Hepatocyte (in vitro differentiated cells): ENCODE data around the gene IL36G. TPM values are rescaled to one million over a fixed set of nuclear protein-coding genes. Genes with fewer than 3 reads are reported as not detected.
"Not testable (repeated sequence)": the region's sequence is repeated elsewhere in the genome, so short reads cannot be mapped to it uniquely, and the experiment has no call there.

ENCODE experiments used
- DNase-seq: peaks from one replicate; pipeline ENCODE4 v3.0.0-alpha.2; 2016; ENCODE audit warnings: low spot score
- H2AFZ ChIP-seq: fragments of 200-600 bp; sonication (generic); 2 replicates; pipeline ENCODE4 v1.6.0; 2016; ENCODE audit warnings: antibody characterized with exemption, mild to moderate bottlenecking
- H3K27ac ChIP-seq: fragments of 200-600 bp; sonication (generic); 2 replicates; pipeline ENCODE4 v1.5.1; 2016; ENCODE audit warnings: mild to moderate bottlenecking
- H3K27me3 ChIP-seq: fragments of 200-600 bp; sonication (generic); 2 replicates; pipeline ENCODE4 v1.6.1; 2016
- H3K36me3 ChIP-seq: fragments of 200-600 bp; sonication (generic); replicated peaks from 2 replicates; pipeline ENCODE4 v1.5.1; 2016; ENCODE audit warnings: low read depth; ENCODE audit not compliant: insufficient read depth
- H3K4me1 ChIP-seq: fragments of 200-600 bp; sonication (generic); 2 replicates; pipeline ENCODE4 v1.5.1; 2016; ENCODE audit warnings: mild to moderate bottlenecking, moderate library complexity; ENCODE audit not compliant: insufficient read depth
- H3K4me2 ChIP-seq: fragments of 200-600 bp; sonication (generic); 2 replicates; pipeline ENCODE4 v1.6.0; 2016
- H3K4me3 ChIP-seq: fragments of 200-600 bp; sonication (generic); 2 replicates; pipeline ENCODE4 v1.5.1; 2016; ENCODE audit warnings: mild to moderate bottlenecking
- H3K79me2 ChIP-seq: fragments of 200-600 bp; sonication (generic); 2 replicates; pipeline ENCODE4 v1.6.0; 2017; ENCODE audit warnings: mild to moderate bottlenecking
- H3K9me2 ChIP-seq: fragments of 200-600 bp; sonication (generic); replicated peaks from 2 replicates; pipeline ENCODE4 v1.6.0; 2017; ENCODE audit warnings: mild to moderate bottlenecking; ENCODE audit not compliant: insufficient read depth
- H3K9me3 ChIP-seq: fragments of 200-600 bp; sonication (generic); 2 replicates; pipeline ENCODE4 v1.5.1; 2016; ENCODE audit warnings: low read depth, mild to moderate bottlenecking
- H4K20me1 ChIP-seq: fragments of 200-600 bp; sonication (generic); 2 replicates; pipeline ENCODE4 v1.6.0; 2016; ENCODE audit warnings: mild to moderate bottlenecking; ENCODE audit not compliant: insufficient read depth, poor library complexity, severe bottlenecking
- CTCF ChIP-seq: fragments of 200-600 bp; sonication (generic); IDR thresholded peaks from 2 replicates; pipeline ENCODE4 v1.5.1; 2016; ENCODE audit warnings: antibody characterized with exemption, mild to moderate bottlenecking; ENCODE audit not compliant: poor library complexity
- EZH2 ChIP-seq: fragments of 200-600 bp; sonication (generic); IDR thresholded peaks from 2 replicates; pipeline ENCODE4 v1.6.1; 2016; ENCODE audit warnings: antibody characterized with exemption, mild to moderate bottlenecking, borderline replicate concordance
- EZH2phosphoT487 ChIP-seq: fragments of 200-600 bp; sonication (generic); IDR thresholded peaks from one replicate; pipeline ENCODE4 v1.6.1; 2018; ENCODE audit warnings: antibody characterized with exemption, mild to moderate bottlenecking, low read depth, moderate library complexity; ENCODE audit not compliant: unreplicated experiment, severe bottlenecking
- WGBS: methylation state at CpG from one replicate; pipeline ENCODE4 v1.1.6; 2016; ENCODE audit warnings: low lambda C conversion rate; ENCODE audit errors: missing lambda C conversion rate; 5-methylcytosine and 5-hydroxymethylcytosine counted together
- polyA plus RNA-seq: library from polyadenylated mRNA; unstranded; fragments of >200 nt; fragmentation: Nextera tagmentation; extraction: Ambion mirVana; gene quantifications from 2 replicates; pipeline ENCODE4 v1.2.1, GENCODE V29; 2016
- total RNA-seq: library from RNA; depleted of rRNA; stranded (reverse); fragments of >200 nt; gene quantifications from 2 replicates; pipeline ENCODE4 v1.2.3, GENCODE V29; 2014

The IL36G gene
- 0.20 TPM in 1 of 2 replicates, not detected in the other for total RNA-seq
- polyA plus RNA-seq: 1.0 TPM in 1 of 2 replicates, not detected in the other

GRCh38 chr2:112977559-112978056 is at the start of gene IL36G:
TSS of gene IL36G (plus strand) at chr2:112978006. CDS start at chr2:112978639, 633 bp downstream.
- 82% methylated on average over 7 of the region's 7 CpGs for WGBS
- Histone ChIP-seq H3K79me2 (no peaks in the 10 kb centered on the region), H3K4me3 (no peak within 1 kb of the TSS), H3K27ac (no peak within 1 kb of the TSS), H3K9me3 (no peaks in the 10 kb centered on the region), H4K20me1 (no peaks in the 10 kb centered on the region), H3K36me3 (no peaks in the 10 kb centered on the region), H3K4me1 (no peaks in the 10 kb centered on the region), H3K4me2 (no peak within 1 kb of the TSS), H3K27me3 (peaks cover 3% of the 10 kb centered on the region), H3K9me2 (no peaks in the 10 kb centered on the region), H2AFZ (no peak within 1 kb of the TSS)
- DNase-seq: no peak
- TF ChIP-seq EZH2 (no peak), CTCF (no peak), EZH2phosphoT487 (no peak)

GRCh38 chr2:112933261-112933660 is 44.5 kb upstream of the IL36G start:
- H3K9me3 ChIP-seq: no peaks in the 10 kb centered on the region
- DNase-seq: no peak
- 91% methylated on average over 12 of the region's 12 CpGs for WGBS

GRCh38 chr2:112934117-112934516 is 43.7 kb upstream of the IL36G start:
- H3K27ac ChIP-seq, H3K9me3 ChIP-seq, H3K4me3 ChIP-seq, DNase-seq, H4K20me1 ChIP-seq, H3K9me2 ChIP-seq, H3K27me3 ChIP-seq, H3K4me2 ChIP-seq, H3K4me1 ChIP-seq, H2AFZ ChIP-seq, H3K36me3 ChIP-seq, H3K79me2 ChIP-seq: not testable (repeated sequence)
- 36% methylated on average over 2 of the region's 2 CpGs for WGBS

More at GRCh38 chr2:112933261-112933660, 44.5 kb upstream of the IL36G start:
- Histone ChIP-seq H3K27me3 (no peaks in the 10 kb centered on the region), H2AFZ (no peak overlapping the region), H3K27ac (no peak overlapping the region), H3K4me2 (no peak overlapping the region), H3K4me3 (no peak overlapping the region), H3K9me2 (no peaks in the 10 kb centered on the region), H3K36me3 (no peaks in the 10 kb centered on the region), H3K79me2 (no peaks in the 10 kb centered on the region), H4K20me1 (no peaks in the 10 kb centered on the region), H3K4me1 (no peaks in the 10 kb centered on the region)
- no peak for TF ChIP-seq CTCF
- TF ChIP-seq EZH2phosphoT487: no peak
- no peak for TF ChIP-seq EZH2

DNA sequence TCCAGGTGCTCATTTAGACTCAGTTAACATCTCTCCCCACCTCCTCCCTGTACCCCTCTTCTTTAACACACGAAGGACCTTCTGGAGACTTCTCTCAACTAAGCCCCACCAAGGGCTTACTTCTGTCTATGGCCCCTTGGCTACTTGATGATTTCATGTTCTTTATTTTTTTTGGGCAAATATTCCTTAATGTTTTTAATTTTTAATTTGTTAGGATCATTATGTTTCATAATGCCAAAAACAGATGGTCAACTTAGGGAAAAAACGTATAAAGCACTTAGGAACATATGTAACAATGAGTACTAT is 40.9 kb upstream of the IL36G start:
- Histone ChIP-seq H3K4me3 (no peak overlapping the region), H3K4me1 (no peaks in the 10 kb centered on the region), H3K27ac (no peak overlapping the region), H4K20me1 (no peaks in the 10 kb centered on the region), H3K27me3 (no peaks in the 10 kb centered on the region), H3K36me3 (no peaks in the 10 kb centered on the region), H3K79me2 (no peaks in the 10 kb centered on the region), H2AFZ (no peak overlapping the region), H3K9me2 (no peaks in the 10 kb centered on the region), H3K4me2 (no peak overlapping the region), H3K9me3 (no peaks in the 10 kb centered on the region)
- 85% methylated on average over 2 of the region's 2 CpGs for WGBS
- DNase-seq: no peak
- TF ChIP-seq EZH2 (no peak), CTCF (no peak), EZH2phosphoT487 (no peak)
